HCT116 (cell line): ENCODE data around the gene PRELID2. TPM values are rescaled to one million over a fixed set of nuclear protein-coding genes. Genes with fewer than 3 reads are reported as not detected.
A peak's percentile ranks its signal among the peaks of the same experiment; 100 is the strongest.

Experiments used
- ATAC-seq: fragments of 200-7000 bp; cut with Tn5 transposase; 2 replicates; pipeline ENCODE4 v1.9.1; 2020; ENCODE audit warnings: mild to moderate bottlenecking, moderate library complexity
- BruUV-seq: library from RNA; stranded (reverse); fragments of 400-500 nt; replicated peaks from 2 replicates; lab custom pipeline; 2021; lab: Mats Ljungman, UMichigan
- CTCF ChIA-PET: fragments of 300-600 bp; sonication (Branson Sonifier 250); formaldehyde crosslinking; loops from one replicate; lab custom pipeline; 2021; ENCODE audit warnings: antibody characterized with exemption; lab: Charles Lee
- POLR2A ChIA-PET: fragments of 300-600, 350-600 bp; sonication (Branson Sonifier 250); formaldehyde crosslinking; loops from one replicate; lab custom pipeline; 2021; ENCODE audit warnings: antibody characterized with exemption; lab: Charles Lee
- RAD21 ChIA-PET, 2 experiments: fragments of 300-600 bp; sonication (Branson Sonifier 250); formaldehyde crosslinking; loops; one replicate each; lab custom pipeline; 2023; ENCODE audit warnings: low total read pairs in 2 of 2; ENCODE audit not compliant: uncharacterized antibody in 2 of 2, unreplicated experiment in 2 of 2, low non-redundant PET in 1 of 2; lab: Charles Lee
- DNase-seq: peaks from one replicate; pipeline ENCODE4 v3.0.0-alpha.2; 2010; ENCODE audit warnings: low read depth, low spot score
- H2AFZ ChIP-seq: fragments of 200-600 bp; shearing (Covaris generic), sonication (generic); 2 replicates; pipeline ENCODE4 v1.6.1; 2017; ENCODE audit warnings: low read depth, mixed run types, mixed read lengths, antibody characterized with exemption, low read length; ENCODE audit not compliant: poor library complexity, severe bottlenecking
- H3K27ac ChIP-seq: 2 replicates; pipeline ENCODE4 v1.5.1; 2012; ENCODE audit warnings: low read depth, low read length
- H3K27me3 ChIP-seq: fragments of 200-600 bp; sonication (generic); 2 replicates; pipeline ENCODE4 v1.6.1; 2016; ENCODE audit warnings: mixed run types, low read length, mixed read lengths; ENCODE audit not compliant: insufficient read depth
- H3K36me3 ChIP-seq, 2 experiments: fragments of 200-500 bp in 1 of 2; fragments of 200-600 bp in 1 of 2; sonication (Bioruptor generic) in 1 of 2; sonication (generic) in 1 of 2; 2 replicates each; pipeline versions ENCODE4 v1.5.1 to v1.6.1; 2014 to 2016; ENCODE audit warnings: low read length in 2 of 2, inconsistent platforms in 1 of 2, mixed read lengths in 1 of 2, mixed run types in 1 of 2; ENCODE audit not compliant: insufficient read depth in 2 of 2, control insufficient read depth in 1 of 2
- H3K4me1 ChIP-seq, 2 experiments: fragments of 200-600 bp in 1 of 2; sonication (generic) in 1 of 2; 2 replicates each; pipeline versions ENCODE4 v1.5.1 to v1.6.1; 2012 to 2017; ENCODE audit warnings: low read length in 2 of 2, inconsistent platforms in 1 of 2, mild to moderate bottlenecking in 1 of 2, mixed read lengths in 1 of 2, mixed run types in 1 of 2, moderate library complexity in 1 of 2; ENCODE audit not compliant: insufficient read depth in 2 of 2, control insufficient read depth in 1 of 2
- H3K4me2 ChIP-seq: fragments of 200-600 bp; sonication (generic); 2 replicates; pipeline ENCODE4 v1.6.1; 2017; ENCODE audit warnings: mixed run types, low read length, mixed read lengths
- H3K4me3 ChIP-seq, 2 experiments: fragments of 200-600 bp in 1 of 2; sonication (generic) in 1 of 2; replicated peaks in 1 of 2; 2 replicates each; pipeline ENCODE4 v1.5.1; 2011 to 2016; ENCODE audit warnings: low read length in 2 of 2, control low read depth in 1 of 2, low read depth in 1 of 2, mild to moderate bottlenecking in 1 of 2, mixed read lengths in 1 of 2, mixed run types in 1 of 2
- H3K79me2 ChIP-seq: fragments of 200-600 bp; sonication (generic); 2 replicates; pipeline ENCODE4 v1.6.1; 2017; ENCODE audit warnings: mild to moderate bottlenecking, mixed run types, low read length, moderate library complexity, mixed read lengths; ENCODE audit not compliant: insufficient read depth
- H3K9ac ChIP-seq: fragments of 200-600 bp; sonication (generic); 2 replicates; pipeline ENCODE4 v1.6.1; 2016; ENCODE audit warnings: low read length, mixed read lengths
- H3K9me2 ChIP-seq: fragments of 200-600 bp; sonication (generic), shearing (Covaris generic); 2 replicates; pipeline ENCODE4 v1.6.1; 2017; ENCODE audit warnings: mixed run types, mild to moderate bottlenecking, moderate library complexity; ENCODE audit not compliant: insufficient read depth
- H3K9me3 ChIP-seq, 2 experiments: fragments of 200-500 bp in 1 of 2; fragments of 200-600 bp in 1 of 2; sonication (Bioruptor generic) in 1 of 2; sonication (generic) in 1 of 2; 2 replicates each; pipeline ENCODE4 v1.6.1; 2014 to 2017; ENCODE audit warnings: low read length in 2 of 2, mixed read lengths in 2 of 2, inconsistent platforms in 1 of 2, low read depth in 1 of 2, mild to moderate bottlenecking in 1 of 2, mixed run types in 1 of 2, moderate library complexity in 1 of 2; ENCODE audit not compliant: control insufficient read depth in 1 of 2, insufficient read depth in 1 of 2
- H4K20me1 ChIP-seq: fragments of 200-600 bp; sonication (generic), shearing (Covaris generic); 2 replicates; pipeline ENCODE4 v1.6.1; 2017; ENCODE audit warnings: mixed run types, mild to moderate bottlenecking, moderate library complexity; ENCODE audit not compliant: insufficient read depth
- CBX3 ChIP-seq: IDR thresholded peaks from 2 replicates; pipeline ENCODE4 v1.6.1; 2012; ENCODE audit warnings: low read depth
- CTCF ChIP-seq, 3 experiments: fragments of 200-600 bp in 1 of 3; sonication (generic) in 1 of 3; IDR thresholded peaks in 2 of 3; conservative IDR thresholded peaks in 1 of 3; 2 replicates each; pipeline ENCODE4 v1.5.1; 2012 to 2017; ENCODE audit warnings: low read depth in 2 of 3, low read length in 2 of 3, antibody characterized with exemption in 1 of 3, borderline replicate concordance in 1 of 3, control low read depth in 1 of 3, mild to moderate bottlenecking in 1 of 3, mixed read lengths in 1 of 3, mixed run types in 1 of 3, moderate library complexity in 1 of 3; ENCODE audit not compliant: insufficient read depth in 1 of 3
- ELF1 ChIP-seq: IDR thresholded peaks from 2 replicates; pipeline ENCODE4 v1.6.1; 2012; ENCODE audit warnings: low read depth, borderline replicate concordance
- EZH2 ChIP-seq: fragments of 200-600 bp; sonication (generic); IDR thresholded peaks from 2 replicates; pipeline ENCODE4 v1.6.1; 2017; ENCODE audit warnings: antibody characterized with exemption, mixed run types
- EZH2phosphoT487 ChIP-seq: fragments of 200-600 bp; IDR thresholded peaks from 2 replicates; pipeline ENCODE4 v1.6.1; 2018; ENCODE audit warnings: antibody characterized with exemption, borderline replicate concordance
- FOSL1 ChIP-seq: IDR thresholded peaks from 2 replicates; pipeline ENCODE4 v1.6.1; 2012; ENCODE audit warnings: low read depth
- intact Hi-C: fragments of 100-400 bp; cut with micrococcal nuclease; formaldehyde crosslinking; loops from 2 replicates; pipeline ENCODE4 v1.10.0; 2022
- total RNA-seq: library from RNA; stranded (reverse); gene quantifications from one replicate; pipeline ENCODE4 v1.2.1, GENCODE V29; 2021; ENCODE audit not compliant: unreplicated experiment

Gene PRELID2
- total RNA-seq, 1 experiment from 2014 or later, result 20.1 TPM

GRCh38 chr5:145778144-145778900 is 56.8 kb downstream of the PRELID2 start:
- Histone ChIP-seq H3K4me1 (peaks cover 0 to 6% of the 10 kb centered on the region in 2 experiments; a peak in 2 of 4 replicates), H3K9me2 (no peaks in the 10 kb centered on the region), H3K9me3 (peaks cover 0 to 7% of the 10 kb centered on the region in 2 experiments; a peak in 2 of 4 replicates), H3K9ac (no peak overlapping the region), H2AFZ (no peak overlapping the region), H3K4me2 (no peak overlapping the region), H3K27ac (no peak overlapping the region), H3K27me3 (no peaks in the 10 kb centered on the region), H3K4me3 (no peak overlapping the region), H3K36me3 (no peaks in the 10 kb centered on the region), H4K20me1 (no peaks in the 10 kb centered on the region), H3K79me2 (no peaks in the 10 kb centered on the region)
- ChIA-PET RAD21 (no interaction called here), POLR2A (no interaction called here), CTCF (no interaction called here)
- BruUV-seq, result no TSS peak
- DNase-seq (no peak), ATAC-seq (no peak)
- TF ChIP-seq EZH2phosphoT487 (no peak), FOSL1 (no peak), CBX3 (0 out of 2 replicates have a peak, but pooled peaks have one; percentile 46), EZH2 (no peak), ELF1 (no peak), CTCF (IDR thresholded peaks at IDR 0.05 in 2 of 3, conservative IDR thresholded peaks at IDR 0.05 in 1 of 3; ENCODE audit: borderline replicate concordance in 1 of 3, insufficient read depth in 1 of 3, low read depth in 2 of 3, low read length in 2 of 3) (no peak)
- intact Hi-C loops, result no loop called here
